Measurements from ENCODE around the gene GRID2IP. TPM values are rescaled to one million over a fixed set of nuclear protein-coding genes. Genes with fewer than 3 reads are reported as not detected.

The GRID2IP gene
- total RNA-seq, 1 experiment from 2014 or later, result 0.28 TPM

DNA sequence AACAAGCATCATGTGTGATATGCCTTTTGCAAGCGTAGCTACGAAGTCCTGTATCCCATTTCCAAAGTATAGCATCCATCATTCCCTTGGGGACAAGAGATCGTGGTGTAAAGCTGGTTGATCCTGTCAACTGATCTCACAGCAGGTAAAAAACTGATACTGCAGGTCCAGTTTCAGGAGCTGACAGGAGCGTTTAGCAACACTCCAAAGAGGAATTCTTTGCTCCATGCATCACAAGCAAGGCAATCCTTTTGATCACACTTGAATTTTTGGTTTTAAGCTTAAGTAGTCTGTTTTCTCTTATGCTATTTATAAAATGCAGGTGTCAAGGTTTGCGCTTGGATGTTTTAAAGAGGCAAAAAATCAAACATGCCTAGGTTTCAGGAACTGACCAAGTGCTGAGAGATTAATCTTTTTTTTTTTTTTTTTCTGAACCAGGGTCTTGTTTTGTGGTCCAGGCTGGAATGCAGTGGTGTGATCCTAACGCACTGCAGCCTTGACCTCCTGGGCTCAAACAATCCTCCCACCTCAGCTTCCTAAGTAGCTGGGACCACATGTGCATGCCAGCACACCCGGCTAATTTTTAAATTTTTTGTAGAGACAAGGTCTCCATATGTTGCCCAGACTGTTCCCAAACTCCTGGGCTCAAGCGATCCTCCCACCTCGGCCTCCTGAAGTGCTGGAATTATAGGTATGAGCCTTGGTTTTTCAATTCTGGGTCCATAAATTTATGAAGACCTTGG lies 24.2 kb upstream of the GRID2IP start:
- H3K27me3 ChIP-seq (ENCODE audit: control insufficient read depth, insufficient read depth, low read length), result no peaks in the 10 kb centered on the region
- H3K4me3 ChIP-seq (ENCODE audit: insufficient read depth, low read depth, low read length), result no peak overlapping the region
- no peak for DNase-seq
- peaks cover 2% of the 10 kb centered on the region for H3K36me3 ChIP-seq (replicated peaks; ENCODE audit: control insufficient read depth, insufficient read depth, low read length)

DNA sequence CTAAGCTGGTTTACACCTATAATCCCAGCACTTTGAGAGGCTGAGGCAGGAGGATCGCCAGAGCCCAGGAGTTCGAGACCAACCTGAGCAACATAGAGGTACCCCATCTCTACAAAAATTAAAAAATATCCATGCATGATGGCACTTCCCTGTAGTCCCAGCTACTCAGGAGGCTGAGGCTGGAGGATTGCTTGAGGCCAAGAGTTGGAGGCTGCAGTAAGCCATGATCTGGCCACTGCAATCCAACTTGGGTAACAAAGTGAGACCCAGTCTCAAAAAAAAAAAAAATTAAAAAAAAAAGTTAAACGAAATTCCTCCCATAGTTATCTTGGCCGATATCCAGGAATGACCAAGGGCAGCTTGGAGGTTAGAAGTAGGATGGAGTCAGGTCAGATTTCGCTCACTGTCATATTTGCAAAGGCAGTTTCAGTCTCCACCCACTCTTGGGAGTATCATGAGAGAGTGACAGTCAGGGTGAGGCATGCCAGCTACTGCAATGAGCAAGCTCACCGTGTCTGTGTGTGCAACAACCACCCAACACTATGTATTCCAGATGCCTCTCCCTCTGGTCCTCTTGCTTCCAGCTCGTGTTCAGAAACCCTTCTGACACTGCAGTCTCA lies 20.0 kb upstream of the GRID2IP start:
- H3K27me3 ChIP-seq (ENCODE audit: control insufficient read depth, insufficient read depth, low read length), result no peaks in the 10 kb centered on the region
- no peaks in the 10 kb centered on the region for H3K36me3 ChIP-seq (replicated peaks; ENCODE audit: control insufficient read depth, insufficient read depth, low read length)
- DNase-seq, result no peak
- no peak overlapping the region for H3K4me3 ChIP-seq (ENCODE audit: insufficient read depth, low read depth, low read length)

DNA sequence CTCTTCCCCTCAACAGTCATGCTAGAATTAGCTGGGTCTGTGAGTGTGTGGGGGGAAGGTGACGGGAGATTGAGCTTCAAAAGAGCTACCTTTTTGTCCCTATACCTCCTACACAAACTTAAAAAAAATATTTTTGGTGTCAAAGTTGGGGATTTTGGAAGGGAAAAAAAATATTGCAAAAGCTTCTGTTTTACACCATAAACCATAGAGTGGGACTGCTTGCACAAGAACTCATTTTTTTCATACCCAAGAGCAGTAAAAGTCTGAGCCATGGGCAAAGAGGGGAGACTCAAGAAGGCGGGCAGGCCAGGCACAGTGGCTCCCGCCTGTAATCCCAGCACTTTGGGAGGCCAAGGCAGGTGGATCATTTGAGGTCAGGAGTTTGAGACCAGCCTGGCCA lies 16.6 kb upstream of the GRID2IP start:
- H3K27me3 ChIP-seq (ENCODE audit: control insufficient read depth, insufficient read depth, low read length), result no peaks in the 10 kb centered on the region

DNA sequence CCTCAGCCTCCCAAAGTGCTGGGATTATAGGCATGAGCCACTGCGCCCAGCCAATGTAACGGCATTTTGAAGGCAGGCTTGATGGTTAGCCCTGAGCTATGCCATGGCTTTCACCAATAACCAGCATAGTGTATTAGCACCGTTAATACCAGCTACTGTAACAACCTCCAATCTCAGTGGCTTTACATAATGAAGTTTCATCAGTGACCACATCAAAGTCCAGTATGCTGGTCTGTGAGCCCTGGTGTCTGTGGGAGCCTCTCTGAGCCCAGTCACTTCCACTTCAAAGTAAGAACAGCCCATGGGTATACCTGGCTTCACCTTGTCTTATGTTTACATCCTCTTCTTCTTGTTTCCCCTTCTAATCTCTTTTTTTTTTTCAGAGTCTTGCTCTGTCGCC lies 14.4 kb upstream of the GRID2IP start:
- Histone ChIP-seq H3K4me3 (ENCODE audit: insufficient read depth, low read depth, low read length) (no peak overlapping the region), H3K27me3 (ENCODE audit: control insufficient read depth, insufficient read depth, low read length) (no peaks in the 10 kb centered on the region), H3K36me3 (replicated peaks; ENCODE audit: control insufficient read depth, insufficient read depth, low read length) (no peaks in the 10 kb centered on the region)
- DNase-seq, result no peak

More for the DNA sequence above, 16.6 kb upstream of the GRID2IP start:
- no peaks in the 10 kb centered on the region for H3K36me3 ChIP-seq (replicated peaks; ENCODE audit: control insufficient read depth, insufficient read depth, low read length)
- no peak overlapping the region for H3K4me3 ChIP-seq (ENCODE audit: insufficient read depth, low read depth, low read length)
- DNase-seq, result no peak

DNA sequence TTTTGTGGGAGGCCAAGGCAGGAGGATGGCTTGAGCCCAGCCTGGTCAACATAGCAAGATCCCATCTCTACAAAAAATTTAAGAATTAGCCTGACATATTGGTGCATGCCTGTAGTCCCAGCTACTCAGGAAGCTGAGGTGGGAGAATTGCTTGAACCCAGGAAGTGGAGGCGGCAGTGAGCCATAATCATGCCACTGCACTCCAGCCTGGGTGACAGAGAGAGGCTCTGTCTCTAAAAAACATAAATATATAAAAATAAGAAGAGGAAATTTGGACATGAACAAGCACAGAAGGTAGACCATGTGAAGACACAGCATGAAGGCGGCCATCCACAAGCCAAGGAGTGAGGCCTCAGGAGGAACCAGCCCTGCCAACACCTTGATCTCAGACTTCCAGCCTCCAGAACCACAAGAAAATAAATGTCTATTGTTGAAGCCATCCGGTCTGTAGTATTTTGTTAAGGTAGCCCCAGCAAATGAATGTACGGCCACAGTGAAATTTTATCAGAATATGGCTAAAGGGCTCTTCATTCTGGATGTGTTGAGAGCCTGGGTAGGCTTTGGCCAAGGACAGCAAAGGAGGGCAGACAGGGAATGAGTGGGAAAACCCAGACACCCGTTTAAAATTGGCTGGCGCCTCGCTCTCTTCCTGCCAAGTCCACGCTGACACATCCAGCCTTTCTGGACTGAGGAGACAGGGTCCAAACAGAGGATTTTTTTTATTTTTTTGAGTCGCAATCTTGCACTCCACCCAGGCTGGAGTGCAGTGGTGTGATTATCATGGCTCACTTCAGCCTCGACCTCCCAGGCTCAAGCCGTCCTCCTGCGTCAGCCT lies 12.9 kb upstream of the GRID2IP start:
- H3K27me3 ChIP-seq (ENCODE audit: control insufficient read depth, insufficient read depth, low read length), result no peaks in the 10 kb centered on the region
- no peaks in the 10 kb centered on the region for H3K36me3 ChIP-seq (replicated peaks; ENCODE audit: control insufficient read depth, insufficient read depth, low read length)
- DNase-seq, result no peak
- H3K4me3 ChIP-seq (ENCODE audit: insufficient read depth, low read depth, low read length), result no peak overlapping the region

DNA sequence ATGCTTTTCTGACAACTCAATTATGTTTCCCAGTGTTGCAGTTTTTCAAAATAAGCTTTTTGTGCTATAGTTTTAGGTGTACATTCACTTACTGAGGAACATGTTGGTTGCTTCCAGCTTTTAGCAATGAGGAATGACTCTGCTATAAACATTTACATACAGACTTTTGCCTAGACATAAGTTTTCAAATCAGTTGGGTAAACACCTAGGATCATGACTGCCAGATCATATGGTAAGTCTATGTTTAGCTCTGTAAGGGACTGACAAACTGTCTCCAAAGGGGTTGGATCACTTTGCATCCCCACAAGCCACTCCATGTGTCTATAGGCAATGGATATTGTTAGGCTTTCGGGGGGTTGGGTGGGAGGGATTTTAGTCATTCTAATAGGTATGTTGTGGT lies 10.8 kb upstream of the GRID2IP start:
- H3K36me3 ChIP-seq (replicated peaks; ENCODE audit: control insufficient read depth, insufficient read depth, low read length), result no peaks in the 10 kb centered on the region
- no peak overlapping the region for H3K4me3 ChIP-seq (ENCODE audit: insufficient read depth, low read depth, low read length)
- DNase-seq, result no peak
- H3K27me3 ChIP-seq (ENCODE audit: control insufficient read depth, insufficient read depth, low read length), result no peaks in the 10 kb centered on the region

DNA sequence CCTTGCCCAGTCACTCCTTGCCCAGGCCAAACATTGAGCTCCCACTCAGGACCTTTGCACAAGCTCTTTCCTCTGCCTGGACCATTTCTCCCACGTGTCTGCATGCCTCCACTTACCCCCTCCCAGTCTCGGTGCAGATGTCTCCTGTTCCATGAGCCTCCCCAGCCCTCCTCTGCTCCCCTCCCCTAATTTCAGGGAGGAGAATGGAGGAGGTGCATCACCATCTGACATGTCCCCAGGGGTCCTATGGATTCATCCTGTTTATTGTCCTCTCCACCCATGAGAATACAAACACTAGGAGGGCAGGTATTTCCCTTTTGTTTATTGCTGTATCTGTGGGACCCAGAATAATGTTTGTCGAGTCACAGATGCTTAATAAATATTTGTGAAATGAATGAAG lies 8.6 kb upstream of the GRID2IP start:
- no peaks in the 10 kb centered on the region for H3K36me3 ChIP-seq (replicated peaks; ENCODE audit: control insufficient read depth, insufficient read depth, low read length)
- no peak overlapping the region for H3K4me3 ChIP-seq (ENCODE audit: insufficient read depth, low read depth, low read length)
- H3K27me3 ChIP-seq (ENCODE audit: control insufficient read depth, insufficient read depth, low read length), result no peaks in the 10 kb centered on the region
- peak; percentile 56 for DNase-seq

DNA sequence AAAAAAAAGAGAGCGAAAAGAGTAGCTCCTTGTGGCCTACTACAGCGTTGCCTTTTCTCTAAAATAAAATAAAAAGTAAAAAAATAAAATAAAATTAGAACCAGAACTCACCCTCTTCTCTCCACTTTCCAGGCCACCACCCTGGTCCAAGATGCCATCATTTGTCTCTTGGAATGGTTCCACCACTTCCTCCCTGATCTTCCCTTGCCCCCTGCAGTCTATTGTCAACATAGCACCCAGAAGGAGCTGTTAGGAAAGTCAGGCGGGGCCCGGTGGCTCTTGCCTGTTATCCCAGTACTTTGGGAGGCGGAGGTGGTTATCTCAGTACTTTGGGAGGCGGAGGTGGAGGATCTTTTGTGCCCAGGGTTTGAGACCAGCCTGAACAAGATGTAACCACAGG lies 7.6 kb upstream of the GRID2IP start:
- no peaks in the 10 kb centered on the region for H3K36me3 ChIP-seq (replicated peaks; ENCODE audit: control insufficient read depth, insufficient read depth, low read length)
- no peaks in the 10 kb centered on the region for H3K27me3 ChIP-seq (ENCODE audit: control insufficient read depth, insufficient read depth, low read length)
- peak; percentile 78 for DNase-seq
- H3K4me3 ChIP-seq (ENCODE audit: insufficient read depth, low read depth, low read length), result no peak overlapping the region

DNA sequence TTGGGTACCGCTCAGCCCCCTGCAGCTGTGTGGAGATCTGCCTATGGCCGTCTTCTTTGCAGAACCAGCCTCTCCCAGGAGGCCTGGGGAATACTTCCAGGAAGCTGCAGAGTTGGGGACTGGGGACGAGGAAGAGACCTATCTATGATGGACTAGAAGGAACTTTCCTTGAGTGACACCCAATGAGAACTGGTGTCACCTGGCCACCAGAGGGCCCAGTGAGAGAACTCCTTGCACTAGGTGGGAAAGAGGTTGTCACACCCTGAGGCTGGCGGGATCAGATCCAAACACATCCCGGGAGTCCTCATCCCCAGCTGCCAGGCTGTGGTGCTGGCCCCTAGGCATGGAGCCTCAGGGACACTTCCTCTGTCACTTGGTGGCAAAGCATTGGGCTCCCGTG lies 4.9 kb upstream of the GRID2IP start:
- Histone ChIP-seq H3K4me3 (ENCODE audit: insufficient read depth, low read depth, low read length) (no peak overlapping the region), H3K36me3 (replicated peaks; ENCODE audit: control insufficient read depth, insufficient read depth, low read length) (no peaks in the 10 kb centered on the region), H3K27me3 (ENCODE audit: control insufficient read depth, insufficient read depth, low read length) (no peaks in the 10 kb centered on the region)
- DNase-seq, result peak; percentile 80

DNA sequence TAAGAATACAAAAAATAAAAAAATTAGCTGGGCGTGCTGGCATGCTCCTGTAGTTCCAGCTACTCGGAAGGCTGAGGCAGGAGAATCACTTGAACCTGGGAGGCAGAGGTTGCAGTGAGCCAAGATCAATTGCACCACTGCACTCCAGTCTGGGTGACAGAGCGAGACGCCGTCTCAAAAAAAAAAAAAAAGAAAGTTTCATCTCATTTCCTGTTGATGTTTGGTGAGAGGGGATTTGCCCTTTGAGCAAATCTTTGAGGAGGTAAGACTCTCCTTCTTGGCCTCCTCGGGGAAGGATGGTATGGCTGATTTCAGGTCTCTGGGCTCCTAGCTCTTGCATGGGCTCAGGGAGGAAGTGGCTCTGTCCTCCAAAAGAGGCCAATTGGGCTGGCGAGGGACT lies 3.6 kb upstream of the GRID2IP start:
- Histone ChIP-seq H3K27me3 (ENCODE audit: control insufficient read depth, insufficient read depth, low read length) (no peaks in the 10 kb centered on the region), H3K36me3 (replicated peaks; ENCODE audit: control insufficient read depth, insufficient read depth, low read length) (no peaks in the 10 kb centered on the region), H3K4me3 (ENCODE audit: insufficient read depth, low read depth, low read length) (no peak overlapping the region)
- DNase-seq, result peak; percentile 10

DNA sequence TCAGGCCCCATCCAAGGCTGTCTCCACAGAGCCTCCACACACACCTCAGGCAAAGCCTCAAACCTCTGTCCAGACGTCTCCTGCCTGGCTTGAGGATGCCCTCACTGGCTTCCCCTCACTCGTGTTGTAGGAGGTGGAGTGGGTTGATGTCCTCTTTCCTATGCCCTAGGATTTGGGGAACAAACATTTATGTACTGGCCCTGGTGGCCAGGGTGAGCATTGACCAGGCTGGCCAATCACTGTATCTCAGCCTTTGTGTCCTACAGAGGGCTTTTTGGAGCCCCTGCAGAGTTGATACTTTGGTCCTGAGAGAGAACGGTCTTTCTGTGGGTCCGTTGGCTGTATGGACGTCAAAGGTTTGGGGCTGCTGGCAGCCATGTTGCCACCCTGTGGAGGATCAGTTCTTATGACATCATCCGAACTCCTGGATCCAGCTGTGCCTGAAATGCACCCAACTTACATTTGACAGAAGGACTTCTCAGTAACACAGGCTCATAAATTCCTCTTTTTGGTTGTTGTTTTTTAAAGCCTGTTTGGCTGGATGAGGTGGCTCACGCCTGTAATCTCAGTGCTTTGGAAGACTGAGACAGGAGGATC lies 2.3 kb upstream of the GRID2IP start:
- H3K27me3 ChIP-seq (ENCODE audit: control insufficient read depth, insufficient read depth, low read length), result no peaks in the 10 kb centered on the region
- H3K4me3 ChIP-seq (ENCODE audit: insufficient read depth, low read depth, low read length), result no peak overlapping the region
- DNase-seq, result peak; percentile 66
- no peaks in the 10 kb centered on the region for H3K36me3 ChIP-seq (replicated peaks; ENCODE audit: control insufficient read depth, insufficient read depth, low read length)

DNA sequence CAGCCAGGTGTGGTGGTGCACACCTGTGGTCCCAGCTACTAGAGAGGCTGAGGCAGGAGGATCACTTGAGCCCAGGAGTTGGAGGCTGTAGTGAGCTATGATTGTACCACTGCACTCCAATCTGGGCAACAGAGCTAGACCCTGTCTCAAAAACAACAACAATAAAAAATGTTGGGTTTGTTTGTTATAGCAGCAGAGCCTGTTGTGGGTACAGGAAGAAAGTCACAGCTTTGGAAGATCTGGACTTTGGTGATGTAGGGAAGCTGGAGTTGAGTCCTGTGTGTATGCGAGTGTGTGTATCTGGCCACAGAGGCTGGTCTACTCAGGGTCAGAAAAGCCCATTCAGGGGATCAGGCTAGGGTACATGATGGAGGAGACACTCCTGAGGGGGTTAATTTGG lies 3.9 kb downstream of the GRID2IP start:
- Histone ChIP-seq H3K36me3 (replicated peaks; ENCODE audit: control insufficient read depth, insufficient read depth, low read length) (no peaks in the 10 kb centered on the region), H3K4me3 (ENCODE audit: insufficient read depth, low read depth, low read length) (no peak overlapping the region), H3K27me3 (ENCODE audit: control insufficient read depth, insufficient read depth, low read length) (no peaks in the 10 kb centered on the region)
- peak; percentile 10 for DNase-seq

DNA sequence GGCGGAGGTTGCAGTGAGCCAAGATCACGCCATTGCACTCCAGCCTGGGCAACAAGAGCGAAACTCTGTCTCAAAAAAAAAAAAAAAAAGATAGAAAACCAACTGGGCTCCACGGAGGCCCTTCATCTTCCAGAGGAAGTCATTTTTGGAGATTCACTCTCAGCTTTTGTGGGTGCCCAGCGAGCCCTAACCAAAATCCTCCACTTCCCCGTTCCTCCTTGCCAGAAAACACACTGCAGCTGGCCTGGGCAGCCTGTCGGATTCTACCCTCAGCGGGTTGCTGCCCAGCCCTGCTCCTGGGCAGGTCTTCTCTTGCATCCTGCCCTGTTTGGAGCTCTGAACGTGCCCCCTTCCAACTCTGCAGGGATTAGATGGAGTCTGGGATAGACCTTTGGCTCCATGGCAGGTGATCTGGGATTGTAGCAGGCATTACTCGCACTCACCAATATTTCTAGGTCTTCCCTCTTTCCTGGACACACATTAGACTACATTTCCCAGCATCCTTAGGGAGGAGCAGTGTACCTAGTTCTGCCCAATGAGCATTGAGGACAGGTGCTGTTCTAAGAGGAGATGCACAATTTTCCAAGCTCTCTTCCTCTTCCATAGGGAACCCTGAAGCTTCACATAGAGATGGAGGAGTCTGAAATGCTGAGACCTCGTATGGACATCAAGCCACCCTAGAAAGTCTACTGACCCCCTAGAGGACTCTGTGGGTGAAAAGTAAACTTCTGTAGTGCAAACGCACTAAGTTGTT lies 4.6 kb downstream of the GRID2IP start:
- no peaks in the 10 kb centered on the region for H3K36me3 ChIP-seq (replicated peaks; ENCODE audit: control insufficient read depth, insufficient read depth, low read length)
- peak; percentile 85 for DNase-seq
- no peaks in the 10 kb centered on the region for H3K27me3 ChIP-seq (ENCODE audit: control insufficient read depth, insufficient read depth, low read length)
- no peak overlapping the region for H3K4me3 ChIP-seq (ENCODE audit: insufficient read depth, low read depth, low read length)
